Mucosa of rectum (tissue), 2 donors: ENCODE results near the gene APOL4.
"Not testable (repeated sequence)": the region's sequence is repeated elsewhere in the genome, so short reads cannot be mapped to it uniquely, and the experiment has no call there.

Experiments used
- H3K27ac ChIP-seq, 2 donors: one replicate each; pipeline ENCODE4 v1.7.0; 2013; ENCODE audit warnings: inconsistent platforms in 2 of 2, low read depth in 2 of 2, low read length in 2 of 2
- H3K27me3 ChIP-seq, 2 donors: one replicate each; pipeline ENCODE4 v1.7.0; 2013; ENCODE audit warnings: low read length in 2 of 2; ENCODE audit not compliant: control insufficient read depth in 2 of 2, insufficient read depth in 2 of 2
- H3K36me3 ChIP-seq, 2 donors: one replicate each; pipeline ENCODE4 v1.7.0; 2013; ENCODE audit warnings: low read length in 2 of 2; ENCODE audit not compliant: control insufficient read depth in 2 of 2, insufficient read depth in 2 of 2
- H3K4me1 ChIP-seq, 2 donors: one replicate each; pipeline ENCODE4 v1.7.0; 2013; ENCODE audit warnings: low read length in 2 of 2, mild to moderate bottlenecking in 1 of 2; ENCODE audit not compliant: control insufficient read depth in 2 of 2, insufficient read depth in 2 of 2
- H3K4me3 ChIP-seq, 2 donors: one replicate each; pipeline ENCODE4 v1.7.0; 2013; ENCODE audit warnings: low read length in 2 of 2
- H3K9ac ChIP-seq, 2 donors: one replicate each; pipeline ENCODE4 v1.7.0; 2013; ENCODE audit warnings: low read length in 2 of 2, low read depth in 1 of 2, mild to moderate bottlenecking in 1 of 2
- H3K9me3 ChIP-seq, 2 donors: one replicate each; pipeline ENCODE4 v1.7.0; 2013; ENCODE audit warnings: low read length in 2 of 2; ENCODE audit not compliant: control insufficient read depth in 2 of 2
- donor health status: healthy.
- donor health status: Normal muscosa, but diverticular disease.

APOL4 gene

GRCh38 chr22:36187862-36188261 is 13.7 kb downstream of the APOL4 start:
- H3K9ac ChIP-seq, H3K9me3 ChIP-seq, H3K4me1 ChIP-seq, H3K27ac ChIP-seq, H3K36me3 ChIP-seq, H3K4me3 ChIP-seq, H3K27me3 ChIP-seq: not testable (repeated sequence)

- Histone ChIP-seq H3K4me1 (no peaks in the 10 kb centered on the region), H3K9ac (no peak overlapping the region)
These were observed 15.6 kb downstream of the APOL4 start for GRCh38 chr22:36185828-36186624.

GRCh38 chr22:36184433-36185025 is 17.1 kb downstream of the APOL4 start:
- no peaks in the 10 kb centered on the region for H3K36me3 ChIP-seq
- H3K27me3 ChIP-seq, result no peaks in the 10 kb centered on the region
- H3K9me3 ChIP-seq, result no peaks in the 10 kb centered on the region
- no peak overlapping the region for H3K9ac ChIP-seq
- no peaks in the 10 kb centered on the region for H3K4me1 ChIP-seq
- no peak overlapping the region for H3K27ac ChIP-seq
- no peak overlapping the region for H3K4me3 ChIP-seq

More at GRCh38 chr22:36185828-36186624, 15.6 kb downstream of the APOL4 start:
- no peak overlapping the region for H3K27ac ChIP-seq
- H3K9me3 ChIP-seq, result no peaks in the 10 kb centered on the region
- H3K36me3 ChIP-seq, result no peaks in the 10 kb centered on the region
- H3K27me3 ChIP-seq, result no peaks in the 10 kb centered on the region
- no peak overlapping the region for H3K4me3 ChIP-seq

- no peaks in the 10 kb centered on the region for H3K27me3 ChIP-seq
- H3K4me3 ChIP-seq, result no peak overlapping the region
- H3K36me3 ChIP-seq, result no peaks in the 10 kb centered on the region
- H3K9ac ChIP-seq, result no peak overlapping the region
- H3K27ac ChIP-seq, result no peak overlapping the region
- H3K9me3 ChIP-seq, result no peaks in the 10 kb centered on the region
- no peaks in the 10 kb centered on the region for H3K4me1 ChIP-seq
These were observed 18.2 kb downstream of the APOL4 start for GRCh38 chr22:36183446-36183845.

- Histone ChIP-seq H3K27ac (no peak overlapping the region), H3K9ac (no peak overlapping the region), H3K27me3 (no peaks in the 10 kb centered on the region), H3K4me3 (no peak overlapping the region), H3K36me3 (no peaks in the 10 kb centered on the region), H3K9me3 (no peaks in the 10 kb centered on the region), H3K4me1 (no peaks in the 10 kb centered on the region)
These were observed 18.8 kb downstream of the APOL4 start for GRCh38 chr22:36182857-36183256.

GRCh38 chr22:36182056-36182455 is 19.6 kb downstream of the APOL4 start:
- H3K9ac ChIP-seq, result no peak overlapping the region
- no peaks in the 10 kb centered on the region for H3K4me1 ChIP-seq
- no peaks in the 10 kb centered on the region for H3K27me3 ChIP-seq
- no peak overlapping the region for H3K27ac ChIP-seq
- H3K36me3 ChIP-seq, result no peaks in the 10 kb centered on the region
- no peak overlapping the region for H3K4me3 ChIP-seq
- H3K9me3 ChIP-seq, result no peaks in the 10 kb centered on the region

- H3K27ac ChIP-seq, result no peak overlapping the region
- H3K27me3 ChIP-seq, result no peaks in the 10 kb centered on the region
- no peak overlapping the region for H3K9ac ChIP-seq
- no peak overlapping the region for H3K4me3 ChIP-seq
- no peaks in the 10 kb centered on the region for H3K4me1 ChIP-seq
- no peaks in the 10 kb centered on the region for H3K36me3 ChIP-seq
- H3K9me3 ChIP-seq, result no peaks in the 10 kb centered on the region
These were observed 20.7 kb downstream of the APOL4 start for GRCh38 chr22:36180928-36181327.

GRCh38 chr22:36180038-36180880 is 21.4 kb downstream of the APOL4 start:
- Histone ChIP-seq H3K27ac (no peak overlapping the region), H3K4me1 (no peaks in the 10 kb centered on the region), H3K9ac (no peak overlapping the region)

GRCh38 chr22:36177160-36177559 is 24.4 kb downstream of the APOL4 start:
- no peak overlapping the region for H3K4me3 ChIP-seq
- H3K4me1 ChIP-seq, result no peaks in the 10 kb centered on the region

More at GRCh38 chr22:36180038-36180880, 21.4 kb downstream of the APOL4 start:
- Histone ChIP-seq H3K9me3 (no peaks in the 10 kb centered on the region), H3K27me3 (no peaks in the 10 kb centered on the region), H3K4me3 (no peak overlapping the region), H3K36me3 (no peaks in the 10 kb centered on the region)

GRCh38 chr22:36175892-36176291 is 25.7 kb downstream of the APOL4 start:
- no peak overlapping the region for H3K9ac ChIP-seq
- H3K9me3 ChIP-seq, result no peaks in the 10 kb centered on the region
- H3K4me3 ChIP-seq, result no peak overlapping the region
- no peaks in the 10 kb centered on the region for H3K36me3 ChIP-seq
- H3K4me1 ChIP-seq, result no peaks in the 10 kb centered on the region
- H3K27me3 ChIP-seq, result no peaks in the 10 kb centered on the region
- no peak overlapping the region for H3K27ac ChIP-seq

More at GRCh38 chr22:36177160-36177559, 24.4 kb downstream of the APOL4 start:
- H3K27me3 ChIP-seq, result no peaks in the 10 kb centered on the region
- no peak overlapping the region for H3K27ac ChIP-seq
- H3K9ac ChIP-seq, result no peak overlapping the region
- H3K36me3 ChIP-seq, result no peaks in the 10 kb centered on the region
- no peaks in the 10 kb centered on the region for H3K9me3 ChIP-seq
